ENCODE measurements around the gene LETM1. TPM values are rescaled to one million over a fixed set of nuclear protein-coding genes. Genes with fewer than 3 reads are reported as not detected.

The LETM1 gene
- total and polyA plus RNA-seq, 2 of the 13 experiments (the other 11 are each of a cell fraction or from before 2014, with no cell fraction given) = 9.7 to 41.6 TPM

DNA sequence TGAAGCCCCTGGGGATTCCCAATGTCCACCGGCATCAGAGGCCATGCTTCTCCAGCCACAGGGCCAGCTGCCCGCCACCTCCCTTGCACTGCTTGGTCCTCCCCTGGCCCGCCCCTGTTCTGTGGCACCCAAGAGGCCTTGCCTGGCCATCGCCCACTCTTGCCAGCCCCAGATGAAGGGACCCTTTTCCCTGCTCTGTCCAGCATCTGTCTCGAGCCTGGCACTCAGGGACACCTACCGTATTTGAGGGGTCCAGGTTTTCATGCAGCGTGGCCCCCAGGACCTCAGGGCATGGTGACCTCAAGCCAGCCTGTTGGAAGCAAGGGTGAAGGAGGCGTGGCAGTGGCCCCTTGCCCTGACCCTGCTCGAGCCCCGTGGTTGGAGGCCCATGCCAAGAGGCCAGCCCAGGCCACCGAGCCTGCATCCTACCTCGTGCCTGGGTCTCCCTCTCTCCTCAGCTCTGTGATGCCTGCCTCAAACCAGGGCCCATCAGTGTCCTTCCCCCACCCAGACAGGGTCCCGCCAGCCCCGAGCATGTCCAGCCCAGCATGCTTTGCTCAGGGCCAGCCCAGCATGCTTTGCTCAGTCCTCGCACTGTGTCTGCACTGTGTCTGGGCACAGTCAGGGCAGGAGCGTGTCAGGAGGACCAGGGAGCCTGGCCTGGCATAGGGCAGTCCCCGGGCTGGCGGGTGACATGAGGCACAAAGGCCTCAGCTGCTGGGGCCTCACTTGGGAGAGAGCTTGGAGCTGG, 77.1 kb downstream of the LETM1 start (continued):
- TF ChIP-seq, protein P1, sequence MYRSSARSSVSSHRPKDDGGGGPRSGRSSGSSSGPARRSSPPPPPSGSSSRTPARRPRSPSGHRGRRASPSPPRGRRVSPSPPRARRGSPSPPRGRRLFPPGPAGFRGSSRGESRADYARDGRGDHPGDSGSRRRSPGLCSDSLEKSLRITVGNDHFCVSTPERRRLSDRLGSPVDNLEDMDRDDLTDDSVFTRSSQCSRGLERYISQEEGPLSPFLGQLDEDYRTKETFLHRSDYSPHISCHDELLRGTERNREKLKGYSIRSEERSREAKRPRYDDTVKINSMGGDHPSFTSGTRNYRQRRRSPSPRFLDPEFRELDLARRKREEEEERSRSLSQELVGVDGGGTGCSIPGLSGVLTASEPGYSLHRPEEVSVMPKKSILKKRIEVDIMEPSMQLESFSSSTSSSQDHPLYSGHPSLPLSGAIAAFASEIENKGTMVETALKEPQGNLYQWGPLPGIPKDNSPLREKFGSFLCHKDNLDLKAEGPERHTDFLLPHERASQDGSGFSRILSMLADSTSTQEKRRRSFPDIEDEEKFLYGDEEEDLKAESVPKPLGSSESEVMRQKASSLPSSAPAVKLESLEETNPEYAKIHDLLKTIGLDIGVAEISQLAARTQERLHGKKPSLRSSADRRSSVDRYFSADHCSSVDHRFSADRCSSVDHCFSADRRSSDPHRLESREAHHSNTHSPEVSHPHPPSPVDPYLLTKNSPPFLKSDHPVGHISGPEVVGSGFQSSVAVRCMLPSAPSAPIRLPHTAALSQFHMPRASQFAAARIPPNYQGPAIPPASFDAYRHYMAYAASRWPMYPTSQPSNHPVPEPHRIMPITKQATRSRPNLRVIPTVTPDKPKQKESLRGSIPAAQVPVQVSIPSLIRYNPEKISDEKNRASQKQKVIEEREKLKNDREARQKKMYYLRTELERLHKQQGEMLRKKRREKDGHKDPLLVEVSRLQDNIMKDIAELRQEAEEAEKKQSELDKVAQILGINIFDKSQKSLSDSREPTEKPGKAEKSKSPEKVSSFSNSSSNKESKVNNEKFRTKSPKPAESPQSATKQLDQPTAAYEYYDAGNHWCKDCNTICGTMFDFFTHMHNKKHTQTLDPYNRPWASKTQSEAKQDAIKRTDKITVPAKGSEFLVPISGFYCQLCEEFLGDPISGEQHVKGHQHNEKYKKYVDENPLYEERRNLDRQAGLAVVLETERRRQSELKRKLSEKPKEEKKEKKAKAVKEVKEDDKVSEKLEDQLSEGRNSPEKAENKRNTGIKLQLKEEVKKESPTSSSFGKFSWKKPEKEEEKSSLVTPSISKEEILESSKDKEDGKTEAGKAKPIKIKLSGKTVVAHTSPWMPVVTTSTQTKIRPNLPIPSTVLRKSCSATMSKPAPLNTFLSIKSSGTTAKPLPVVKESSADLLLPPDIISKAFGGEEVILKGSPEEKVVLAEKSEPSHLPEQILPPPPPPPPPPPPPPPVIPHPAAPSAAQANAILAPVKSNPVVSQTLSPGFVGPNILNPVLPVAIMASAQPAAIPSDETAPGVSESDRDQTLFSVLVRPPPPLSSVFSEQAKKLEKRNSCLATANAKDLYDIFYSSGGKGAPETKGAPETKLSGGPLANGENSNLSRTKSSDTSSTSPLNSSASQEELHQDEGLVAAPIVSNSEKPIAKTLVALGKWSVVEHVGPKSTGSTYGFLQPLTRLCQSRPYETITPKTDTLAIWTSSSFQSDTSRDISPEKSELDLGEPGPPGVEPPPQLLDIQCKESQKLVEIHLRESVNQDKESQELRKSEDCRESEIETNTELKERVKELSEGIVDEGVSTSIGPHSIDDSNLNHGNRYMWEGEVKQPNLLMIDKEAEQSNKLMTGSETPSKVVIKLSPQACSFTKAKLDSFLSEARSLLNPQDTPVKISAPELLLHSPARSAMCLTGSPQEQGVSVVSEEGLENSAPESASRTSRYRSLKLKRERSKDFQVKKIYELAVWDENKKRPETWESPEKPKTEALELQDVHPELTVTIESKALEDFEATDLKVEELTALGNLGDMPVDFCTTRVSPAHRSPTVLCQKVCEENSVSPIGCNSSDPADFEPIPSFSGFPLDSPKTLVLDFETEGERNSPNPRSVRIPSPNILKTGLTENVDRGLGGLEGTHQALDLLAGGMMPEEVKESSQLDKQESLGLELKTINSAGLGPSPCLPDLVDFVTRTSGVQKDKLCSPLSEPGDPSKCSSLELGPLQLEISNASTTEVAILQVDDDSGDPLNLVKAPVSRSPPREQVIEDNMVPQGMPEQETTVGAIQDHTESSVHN (CRISPR knock-in tag; IDR thresholded peaks at IDR 0.05) = no peak
- TF ChIP-seq, protein P2, sequence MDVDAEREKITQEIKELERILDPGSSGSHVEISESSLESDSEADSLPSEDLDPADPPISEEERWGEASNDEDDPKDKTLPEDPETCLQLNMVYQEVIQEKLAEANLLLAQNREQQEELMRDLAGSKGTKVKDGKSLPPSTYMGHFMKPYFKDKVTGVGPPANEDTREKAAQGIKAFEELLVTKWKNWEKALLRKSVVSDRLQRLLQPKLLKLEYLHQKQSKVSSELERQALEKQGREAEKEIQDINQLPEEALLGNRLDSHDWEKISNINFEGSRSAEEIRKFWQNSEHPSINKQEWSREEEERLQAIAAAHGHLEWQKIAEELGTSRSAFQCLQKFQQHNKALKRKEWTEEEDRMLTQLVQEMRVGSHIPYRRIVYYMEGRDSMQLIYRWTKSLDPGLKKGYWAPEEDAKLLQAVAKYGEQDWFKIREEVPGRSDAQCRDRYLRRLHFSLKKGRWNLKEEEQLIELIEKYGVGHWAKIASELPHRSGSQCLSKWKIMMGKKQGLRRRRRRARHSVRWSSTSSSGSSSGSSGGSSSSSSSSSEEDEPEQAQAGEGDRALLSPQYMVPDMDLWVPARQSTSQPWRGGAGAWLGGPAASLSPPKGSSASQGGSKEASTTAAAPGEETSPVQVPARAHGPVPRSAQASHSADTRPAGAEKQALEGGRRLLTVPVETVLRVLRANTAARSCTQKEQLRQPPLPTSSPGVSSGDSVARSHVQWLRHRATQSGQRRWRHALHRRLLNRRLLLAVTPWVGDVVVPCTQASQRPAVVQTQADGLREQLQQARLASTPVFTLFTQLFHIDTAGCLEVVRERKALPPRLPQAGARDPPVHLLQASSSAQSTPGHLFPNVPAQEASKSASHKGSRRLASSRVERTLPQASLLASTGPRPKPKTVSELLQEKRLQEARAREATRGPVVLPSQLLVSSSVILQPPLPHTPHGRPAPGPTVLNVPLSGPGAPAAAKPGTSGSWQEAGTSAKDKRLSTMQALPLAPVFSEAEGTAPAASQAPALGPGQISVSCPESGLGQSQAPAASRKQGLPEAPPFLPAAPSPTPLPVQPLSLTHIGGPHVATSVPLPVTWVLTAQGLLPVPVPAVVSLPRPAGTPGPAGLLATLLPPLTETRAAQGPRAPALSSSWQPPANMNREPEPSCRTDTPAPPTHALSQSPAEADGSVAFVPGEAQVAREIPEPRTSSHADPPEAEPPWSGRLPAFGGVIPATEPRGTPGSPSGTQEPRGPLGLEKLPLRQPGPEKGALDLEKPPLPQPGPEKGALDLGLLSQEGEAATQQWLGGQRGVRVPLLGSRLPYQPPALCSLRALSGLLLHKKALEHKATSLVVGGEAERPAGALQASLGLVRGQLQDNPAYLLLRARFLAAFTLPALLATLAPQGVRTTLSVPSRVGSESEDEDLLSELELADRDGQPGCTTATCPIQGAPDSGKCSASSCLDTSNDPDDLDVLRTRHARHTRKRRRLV (CRISPR knock-in tag; IDR thresholded peaks at IDR 0.05) = no peak
- no peak for TF ChIP-seq HNF4G (IDR thresholded peaks at IDR 0.05; ENCODE audit: borderline replicate concordance, low read depth, low read length)
- TF ChIP-seq HNF4G (CRISPR knock-in tag; IDR thresholded peaks at IDR 0.05; ENCODE audit: borderline replicate concordance, low read depth) = no peak
- TF ChIP-seq, protein P3, sequence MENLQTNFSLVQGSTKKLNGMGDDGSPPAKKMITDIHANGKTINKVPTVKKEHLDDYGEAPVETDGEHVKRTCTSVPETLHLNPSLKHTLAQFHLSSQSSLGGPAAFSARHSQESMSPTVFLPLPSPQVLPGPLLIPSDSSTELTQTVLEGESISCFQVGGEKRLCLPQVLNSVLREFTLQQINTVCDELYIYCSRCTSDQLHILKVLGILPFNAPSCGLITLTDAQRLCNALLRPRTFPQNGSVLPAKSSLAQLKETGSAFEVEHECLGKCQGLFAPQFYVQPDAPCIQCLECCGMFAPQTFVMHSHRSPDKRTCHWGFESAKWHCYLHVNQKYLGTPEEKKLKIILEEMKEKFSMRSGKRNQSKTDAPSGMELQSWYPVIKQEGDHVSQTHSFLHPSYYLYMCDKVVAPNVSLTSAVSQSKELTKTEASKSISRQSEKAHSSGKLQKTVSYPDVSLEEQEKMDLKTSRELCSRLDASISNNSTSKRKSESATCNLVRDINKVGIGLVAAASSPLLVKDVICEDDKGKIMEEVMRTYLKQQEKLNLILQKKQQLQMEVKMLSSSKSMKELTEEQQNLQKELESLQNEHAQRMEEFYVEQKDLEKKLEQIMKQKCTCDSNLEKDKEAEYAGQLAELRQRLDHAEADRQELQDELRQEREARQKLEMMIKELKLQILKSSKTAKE (CRISPR knock-in tag; IDR thresholded peaks at IDR 0.05; ENCODE audit: borderline replicate concordance) = no peak
- TF ChIP-seq ZNF207 (IDR thresholded peaks at IDR 0.05; ENCODE audit: borderline replicate concordance) = no peak
